HEK293T (cell line): Measurements from ENCODE around the gene LSR.

Experiments
- BHLHE40 ChIP-seq: fragments of 450-650 bp; IDR thresholded peaks from 2 replicates; pipeline ENCODE4 v1.6.1; 2016; ENCODE audit warnings: mild to moderate bottlenecking, moderate library complexity, borderline replicate concordance
- CTBP1 ChIP-seq: fragments of 450-650 bp; IDR thresholded peaks from 2 replicates; pipeline ENCODE4 v1.6.1; 2016; ENCODE audit warnings: borderline replicate concordance
- ELF4 ChIP-seq: fragments of 450-650 bp; IDR thresholded peaks from 2 replicates; pipeline ENCODE4 v1.6.1; 2017; ENCODE audit warnings: antibody characterized with exemption
- FOXA1 ChIP-seq: fragments of 450-650 bp; IDR thresholded peaks from 2 replicates; pipeline ENCODE4 v1.6.1; 2016; ENCODE audit warnings: mild to moderate bottlenecking
- FOXM1 ChIP-seq: fragments of 450-650 bp; IDR thresholded peaks from 2 replicates; pipeline ENCODE4 v1.6.1; 2017; ENCODE audit warnings: mild to moderate bottlenecking, borderline replicate concordance
- HDGF ChIP-seq: fragments of 450-650 bp; IDR thresholded peaks from 2 replicates; pipeline ENCODE4 v1.6.1; 2017; ENCODE audit warnings: antibody characterized with exemption, borderline replicate concordance
- LEF1 ChIP-seq: fragments of 450-650 bp; IDR thresholded peaks from 2 replicates; pipeline ENCODE4 v1.6.1; 2017; ENCODE audit warnings: mild to moderate bottlenecking, borderline replicate concordance
- NFRKB ChIP-seq: fragments of 450-650 bp; IDR thresholded peaks from 2 replicates; pipeline ENCODE4 v1.6.1; 2016; ENCODE audit warnings: mild to moderate bottlenecking, moderate library complexity
- SP1 ChIP-seq: fragments of 450-650 bp; IDR thresholded peaks from 2 replicates; pipeline ENCODE4 v1.6.1; 2017
- SUZ12 ChIP-seq: fragments of 450-650 bp; IDR thresholded peaks from 2 replicates; pipeline ENCODE4 v1.6.1; 2016; ENCODE audit warnings: mild to moderate bottlenecking
- TARDBP ChIP-seq: fragments of 450-650 bp; IDR thresholded peaks from 2 replicates; pipeline ENCODE4 v1.6.1; 2016
- ZNF384 ChIP-seq: fragments of 450-650 bp; IDR thresholded peaks from 2 replicates; pipeline ENCODE4 v1.6.1; 2016

GRCh38 chr19:35199481-35199880, 49.3 kb upstream of the LSR start:
- TF ChIP-seq FOXM1, result no peak
- no peak for TF ChIP-seq LEF1
- TF ChIP-seq SP1, result no peak
- TF ChIP-seq CTBP1, result no peak
- TF ChIP-seq BHLHE40, result no peak
- TF ChIP-seq TARDBP, result no peak
- no peak for TF ChIP-seq ZNF384
- no peak for TF ChIP-seq ELF4
- TF ChIP-seq HDGF, result no peak
- TF ChIP-seq FOXA1, result no peak
- no peak for TF ChIP-seq NFRKB
- no peak for TF ChIP-seq SUZ12
